PC-3 (cell line): Measurements from ENCODE around the gene CDKN1B. TPM values are rescaled to one million over a fixed set of nuclear protein-coding genes. Genes with fewer than 3 reads are reported as not detected.

ENCODE experiments used
- ATAC-seq: fragments of 200-7000 bp; cut with Tn5 transposase; 2 replicates; pipeline ENCODE4 v1.9.1; 2020; ENCODE audit warnings: mild to moderate bottlenecking, moderate library complexity
- BruUV-seq: library from RNA; stranded (reverse); fragments of 400-500 nt; replicated peaks from 2 replicates; lab custom pipeline; 2021; lab: Mats Ljungman, UMichigan
- CTCF ChIA-PET: fragments of 300-600 bp; sonication (Branson Sonifier 250); formaldehyde crosslinking; loops from one replicate; lab custom pipeline; 2022; ENCODE audit warnings: antibody characterized with exemption; lab: Charles Lee
- POLR2A ChIA-PET: fragments of 300-600 bp; sonication (Branson Sonifier 250); formaldehyde crosslinking; loops from one replicate; lab custom pipeline; 2022; ENCODE audit warnings: antibody characterized with exemption; ENCODE audit not compliant: unreplicated experiment; lab: Charles Lee
- DNase-seq: peaks from one replicate; pipeline ENCODE4 v3.0.0-alpha.2; 2015
- H2AFZ ChIP-seq: fragments of 300-600 bp; sonication (generic); 2 replicates; pipeline ENCODE4 v1.6.0; 2016; ENCODE audit warnings: antibody characterized with exemption, low read length
- H3F3A ChIP-seq: fragments of 300-600 bp; sonication (generic); one replicate; pipeline ENCODE4 v1.6.0; 2017; ENCODE audit warnings: antibody characterized with exemption, low read length, control low read depth, mild to moderate bottlenecking; ENCODE audit not compliant: unreplicated experiment
- H3K27ac ChIP-seq: fragments of 300-600 bp; sonication (generic); 2 replicates; pipeline ENCODE4 v1.5.1; 2016; ENCODE audit warnings: mild to moderate bottlenecking, low read length
- H3K27me3 ChIP-seq: fragments of 300-600 bp; sonication (generic); 2 replicates; pipeline ENCODE4 v1.6.1; 2016; ENCODE audit warnings: low read length, mixed read lengths
- H3K36me3 ChIP-seq: fragments of 300-600 bp; sonication (generic); 2 replicates; pipeline ENCODE4 v1.6.1; 2016; ENCODE audit warnings: low read depth, mixed run types, low read length, mixed read lengths
- H3K4me1 ChIP-seq: fragments of 300-600 bp; sonication (generic); 2 replicates; pipeline ENCODE4 v1.5.1; 2016; ENCODE audit warnings: low read length; ENCODE audit not compliant: insufficient read depth
- H3K4me2 ChIP-seq: fragments of 300-600 bp; sonication (generic); 2 replicates; pipeline ENCODE4 v1.6.0; 2016; ENCODE audit warnings: low read length
- H3K4me3 ChIP-seq: fragments of 300-600 bp; sonication (generic); 2 replicates; pipeline ENCODE4 v1.5.1; 2016; ENCODE audit warnings: mild to moderate bottlenecking, low read length, mixed read lengths
- H3K79me2 ChIP-seq: fragments of 300-600 bp; sonication (generic); 2 replicates; pipeline ENCODE4 v1.6.1; 2017; ENCODE audit warnings: low read length, mixed read lengths
- H3K9ac ChIP-seq: fragments of 300-600 bp; sonication (generic); 2 replicates; pipeline ENCODE4 v1.6.0; 2016; ENCODE audit warnings: mild to moderate bottlenecking, low read length
- H3K9me2 ChIP-seq: fragments of 300-600 bp; sonication (generic); replicated peaks from 2 replicates; pipeline ENCODE4 v1.6.1; 2016; ENCODE audit warnings: mixed run types, low read length, mixed read lengths
- H3K9me3 ChIP-seq: fragments of 300-600 bp; sonication (generic); 2 replicates; pipeline ENCODE4 v1.6.1; 2016; ENCODE audit warnings: low read length, mixed read lengths
- H4K20me1 ChIP-seq: fragments of 300-600 bp; sonication (generic); 2 replicates; pipeline ENCODE4 v1.6.1; 2016; ENCODE audit warnings: low read length, mixed read lengths
- EZH2 ChIP-seq: fragments of 300-600 bp; sonication (generic); IDR thresholded peaks from one replicate; pipeline ENCODE4 v1.6.1; 2017; ENCODE audit warnings: antibody characterized with exemption, mild to moderate bottlenecking, low read length; ENCODE audit not compliant: unreplicated experiment
- EZH2phosphoT487 ChIP-seq: fragments of 300-600 bp; sonication (generic); IDR thresholded peaks from 2 replicates; pipeline ENCODE4 v1.6.1; 2018; ENCODE audit warnings: mild to moderate bottlenecking, antibody characterized with exemption, low read length, borderline replicate concordance
- intact Hi-C: fragments of 100-400 bp; cut with micrococcal nuclease; formaldehyde crosslinking; loops from 2 replicates; pipeline ENCODE4 v1.9.0; 2023
- total RNA-seq: library from RNA; depleted of rRNA; stranded (reverse); fragments of >200 nt; gene quantifications from 2 replicates; pipeline ENCODE4 v1.2.3, GENCODE V29; 2014
- TF ChIP-seq, protein P1 (sequence below): fragments of 300-600 bp; sonication (generic); conservative IDR thresholded peaks from 2 replicates; pipeline ENCODE4 v1.5.1; 2017; ENCODE audit warnings: antibody characterized with exemption, low read depth, mild to moderate bottlenecking, low read length

The CDKN1B gene
- total RNA-seq, 1 experiment from 2014 or later: 29.2 TPM

DNA sequence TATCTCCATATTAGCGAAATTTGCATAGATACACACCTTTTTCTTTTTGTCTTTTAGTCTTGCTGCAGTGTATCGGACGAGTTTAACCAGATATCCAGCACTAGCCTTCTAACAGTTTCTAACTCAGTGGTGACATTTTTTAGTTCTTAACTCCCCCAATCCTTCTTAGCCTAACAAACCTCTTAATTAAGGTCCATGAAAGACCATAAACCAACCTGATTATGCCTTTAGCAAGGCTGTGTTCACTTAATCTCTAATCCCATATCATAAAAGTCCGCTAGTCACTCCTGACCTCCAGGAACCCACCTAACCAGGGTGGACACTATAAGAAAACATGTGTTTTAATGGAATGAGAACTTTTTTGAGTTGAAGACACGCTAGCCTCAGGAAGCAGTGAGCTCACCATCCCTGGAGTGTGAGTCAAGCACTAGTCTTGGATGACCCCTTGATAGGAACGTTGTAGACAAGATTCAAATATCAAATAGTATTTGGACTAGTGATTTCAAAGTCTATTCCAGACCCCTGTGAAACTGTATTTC is 9.5 kb downstream of the CDKN1B start:
- TSS peak; percentile 36 for BruUV-seq
- Histone ChIP-seq H3K4me2 (peak overlapping the region; percentile 88), H3K79me2 (peaks cover 79% of the 10 kb centered on the region), H3F3A (peaks cover 3% of the 10 kb centered on the region), H3K36me3 (peaks cover 2% of the 10 kb centered on the region; the same call in 1 of the 2 replicates), H3K9me2 (no peaks in the 10 kb centered on the region), H3K27ac (peak overlapping the region; percentile 97), H3K9me3 (no peaks in the 10 kb centered on the region), H3K27me3 (no peaks in the 10 kb centered on the region), H3K9ac (peak overlapping the region; percentile 99), H3K4me1 (peaks cover 10% of the 10 kb centered on the region; the same call in 1 of the 2 replicates), H4K20me1 (no peaks in the 10 kb centered on the region), H2AFZ (peak overlapping the region; percentile 17; the same call in 1 of the 2 replicates), H3K4me3 (peak overlapping the region; percentile 94)
- ATAC-seq: no peak
- ChIA-PET POLR2A (interaction anchor here (0.6 kb wide), 3 partner anchors 11 to 559 kb away, joined by 3 to 7 read pairs (median 4); no protein-coding TSS in a partner anchor), CTCF (interaction anchor here (1.6 kb wide), 1 partner anchor 10 kb away, joined by 5 read pairs; no protein-coding TSS in a partner anchor)
- intact Hi-C loops: loop anchor here (5.0 kb wide), 1 partner anchor 51 kb away; no protein-coding TSS in a partner anchor
- DNase-seq: peak; percentile 57
- TF ChIP-seq EZH2 (no peak), EZH2phosphoT487 (no peak)
- TF ChIP-seq, protein P1, sequence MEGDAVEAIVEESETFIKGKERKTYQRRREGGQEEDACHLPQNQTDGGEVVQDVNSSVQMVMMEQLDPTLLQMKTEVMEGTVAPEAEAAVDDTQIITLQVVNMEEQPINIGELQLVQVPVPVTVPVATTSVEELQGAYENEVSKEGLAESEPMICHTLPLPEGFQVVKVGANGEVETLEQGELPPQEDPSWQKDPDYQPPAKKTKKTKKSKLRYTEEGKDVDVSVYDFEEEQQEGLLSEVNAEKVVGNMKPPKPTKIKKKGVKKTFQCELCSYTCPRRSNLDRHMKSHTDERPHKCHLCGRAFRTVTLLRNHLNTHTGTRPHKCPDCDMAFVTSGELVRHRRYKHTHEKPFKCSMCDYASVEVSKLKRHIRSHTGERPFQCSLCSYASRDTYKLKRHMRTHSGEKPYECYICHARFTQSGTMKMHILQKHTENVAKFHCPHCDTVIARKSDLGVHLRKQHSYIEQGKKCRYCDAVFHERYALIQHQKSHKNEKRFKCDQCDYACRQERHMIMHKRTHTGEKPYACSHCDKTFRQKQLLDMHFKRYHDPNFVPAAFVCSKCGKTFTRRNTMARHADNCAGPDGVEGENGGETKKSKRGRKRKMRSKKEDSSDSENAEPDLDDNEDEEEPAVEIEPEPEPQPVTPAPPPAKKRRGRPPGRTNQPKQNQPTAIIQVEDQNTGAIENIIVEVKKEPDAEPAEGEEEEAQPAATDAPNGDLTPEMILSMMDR: no peak

DNA sequence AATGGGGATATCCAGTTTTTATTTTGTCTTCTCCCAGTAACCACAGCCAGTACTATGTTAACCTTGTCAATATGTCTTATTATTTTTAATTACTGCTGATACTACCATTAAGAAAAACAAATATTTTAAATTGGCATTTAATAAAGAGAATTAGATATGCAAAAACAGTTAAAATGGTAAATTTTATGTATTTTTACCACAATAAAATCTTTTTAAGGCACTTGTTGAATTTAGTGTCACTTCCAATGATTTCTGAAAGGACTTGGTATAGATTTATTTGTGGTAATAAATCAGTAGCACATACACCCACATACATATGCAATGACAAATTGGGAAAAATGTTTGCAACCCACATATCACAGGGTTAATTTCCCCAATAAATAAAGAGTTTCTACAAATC is 14.0 kb downstream of the CDKN1B start:
- no peak overlapping the region for H3K4me2 ChIP-seq
- intact Hi-C loops: no loop called here
- CTCF ChIA-PET: no interaction called here
- no peaks in the 10 kb centered on the region for H4K20me1 ChIP-seq
- no peaks in the 10 kb centered on the region for H3K9me3 ChIP-seq
- no peak for TF ChIP-seq EZH2
- TF ChIP-seq, protein P1: no peak
- TF ChIP-seq EZH2phosphoT487: no peak
- no peak for ATAC-seq
- no peak overlapping the region for H2AFZ ChIP-seq
- H3F3A ChIP-seq: peaks cover 2% of the 10 kb centered on the region
- DNase-seq: no peak
- H3K9ac ChIP-seq: no peak overlapping the region
- no peak overlapping the region for H3K4me3 ChIP-seq
- no TSS peak for BruUV-seq
- H3K27ac ChIP-seq: no peak overlapping the region
- no peaks in the 10 kb centered on the region for H3K27me3 ChIP-seq
- POLR2A ChIA-PET: no interaction called here
- H3K9me2 ChIP-seq: no peaks in the 10 kb centered on the region
- peaks cover 46% of the 10 kb centered on the region for H3K79me2 ChIP-seq
- no peaks in the 10 kb centered on the region for H3K36me3 ChIP-seq
- peaks cover 7% of the 10 kb centered on the region; the same call in 1 of the 2 replicates for H3K4me1 ChIP-seq

DNA sequence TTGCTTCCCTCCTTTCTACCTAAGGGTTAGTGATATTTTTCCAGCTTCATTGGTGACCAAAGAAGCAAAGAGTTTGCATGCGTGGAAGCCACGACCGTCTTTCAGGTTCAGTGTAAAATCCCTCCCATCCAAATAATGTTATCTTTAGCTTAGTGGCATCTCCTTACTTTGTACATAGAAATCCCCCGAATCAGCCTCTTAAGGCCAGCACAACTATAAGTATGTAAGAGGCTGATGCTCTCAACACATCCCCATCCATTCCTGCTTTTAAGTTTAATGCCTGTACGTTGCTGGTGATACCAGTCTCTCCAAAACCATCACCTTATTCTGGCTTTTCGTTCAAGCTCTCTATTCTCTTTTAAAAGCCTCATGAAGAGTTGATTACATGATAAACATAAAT is 14.6 kb downstream of the CDKN1B start:
- H3K27me3 ChIP-seq: no peaks in the 10 kb centered on the region
- no peak for ATAC-seq

More for the DNA sequence above, 14.6 kb downstream of the CDKN1B start:
- ChIA-PET CTCF (no interaction called here), POLR2A (no interaction called here)
- H3K4me3 ChIP-seq: no peak overlapping the region
- no peak overlapping the region for H3K9ac ChIP-seq
- H3K9me2 ChIP-seq: no peaks in the 10 kb centered on the region
- peaks cover 7% of the 10 kb centered on the region; the same call in 1 of the 2 replicates for H3K4me1 ChIP-seq
- DNase-seq: no peak
- H3K27ac ChIP-seq: no peak overlapping the region
- H3K9me3 ChIP-seq: no peaks in the 10 kb centered on the region
- H2AFZ ChIP-seq: no peak overlapping the region
- peaks cover 40% of the 10 kb centered on the region for H3K79me2 ChIP-seq
- H3K4me2 ChIP-seq: no peak overlapping the region
- no peaks in the 10 kb centered on the region for H3K36me3 ChIP-seq
- TF ChIP-seq EZH2 (no peak), EZH2phosphoT487 (no peak)
- TF ChIP-seq, protein P1: no peak
- intact Hi-C loops: no loop called here
- BruUV-seq: no TSS peak
- no peaks in the 10 kb centered on the region for H4K20me1 ChIP-seq
- no peaks in the 10 kb centered on the region for H3F3A ChIP-seq
